HFF-Myc (cell line): Measurements from ENCODE around the gene STXBP5L.
A peak's percentile ranks its signal among the peaks of the same experiment; 100 is the strongest.

Experiments used
- DNase-seq: peaks from one replicate; pipeline ENCODE4 v3.0.0-alpha.2; 2011; ENCODE audit warnings: low read depth; ENCODE audit errors: extremely low read depth
- H3K4me3 ChIP-seq: replicated peaks from 2 replicates; pipeline ENCODE4 v1.5.1; 2011; ENCODE audit warnings: low read depth, mild to moderate bottlenecking, control low read depth, low read length
- CTCF ChIP-seq: IDR thresholded peaks from 2 replicates; pipeline ENCODE4 v1.5.1; 2012; ENCODE audit warnings: mild to moderate bottlenecking, low read depth, low read length, control low read depth; ENCODE audit errors: missing control alignments

STXBP5L gene

GRCh38 chr3:121418182-121418581 lies 510.2 kb downstream of the STXBP5L start:
- H3K4me3 ChIP-seq, result no peak overlapping the region
- TF ChIP-seq CTCF, result no peak
- no peak for DNase-seq

- no peak for TF ChIP-seq CTCF
- no peak overlapping the region for H3K4me3 ChIP-seq
- DNase-seq, result no peak
Measured at GRCh38 chr3:121424549-121424948, 516.5 kb downstream of the STXBP5L start.

GRCh38 chr3:121430664-121431215 lies 522.7 kb downstream of the STXBP5L start:
- no peak for TF ChIP-seq CTCF
- DNase-seq, result no peak
- H3K4me3 ChIP-seq, result no peak overlapping the region

- DNase-seq, result peak; percentile 11
- no peak for TF ChIP-seq CTCF
- H3K4me3 ChIP-seq, result no peak overlapping the region
Measured at GRCh38 chr3:121431726-121432517, 523.9 kb downstream of the STXBP5L start.

GRCh38 chr3:121436074-121436473 lies 528.1 kb downstream of the STXBP5L start:
- no peak for TF ChIP-seq CTCF
- no peak overlapping the region for H3K4me3 ChIP-seq
- DNase-seq, result no peak

- H3K4me3 ChIP-seq, result no peak overlapping the region
- TF ChIP-seq CTCF, result no peak
- DNase-seq, result no peak
Measured at GRCh38 chr3:121436641-121437040, 528.6 kb downstream of the STXBP5L start.
